NCI-H187 treated with DMSO at 0.1 percent for 48 hours (cell line): ENCODE measurements around the gene SH3BGRL.

Source experiments
- DNase-seq: peaks from one replicate; lab custom pipeline; 2025; lab: John Stamatoyannopoulos, UW

The SH3BGRL gene

GRCh38 chrX:81201671-81202455, at the start of gene SH3BGRL, which contains the start of gene HMGN5:
Gene SH3BGRL (plus strand): TSS chrX:81202102. CDS start chrX:81202201, 99 bp downstream.
Gene HMGN5 (minus strand): TSS chrX:81201913. CDS start chrX:81121549, 80,364 bp downstream.
- DNase-seq = no peak

GRCh38 chrX:81168391-81168790, 33.5 kb upstream of the SH3BGRL start:
- no peak for DNase-seq

GRCh38 chrX:81174286-81174685, 27.6 kb upstream of the SH3BGRL start:
- no peak for DNase-seq

- DNase-seq = no peak
These were observed 6.6 kb upstream of the SH3BGRL start for GRCh38 chrX:81195259-81195658.

GRCh38 chrX:81195712-81196111, 6.2 kb upstream of the SH3BGRL start:
- DNase-seq = no peak

- no peak for DNase-seq
These were observed 831 bp upstream of the SH3BGRL start for GRCh38 chrX:81201071-81201470.

- no peak for DNase-seq
These were observed 536 bp downstream of the SH3BGRL start for GRCh38 chrX:81202456-81202819.

- no peak for DNase-seq
These were observed 1.0 kb downstream of the SH3BGRL start for GRCh38 chrX:81202943-81203342.

GRCh38 chrX:81205551-81205950, 3.6 kb downstream of the SH3BGRL start:
- no peak for DNase-seq

- no peak for DNase-seq
These were observed 4.6 kb downstream of the SH3BGRL start for GRCh38 chrX:81206476-81206875.

- no peak for DNase-seq
These were observed 7.0 kb downstream of the SH3BGRL start for GRCh38 chrX:81208916-81209315.

GRCh38 chrX:81215685-81216084, 13.8 kb downstream of the SH3BGRL start:
- no peak for DNase-seq

GRCh38 chrX:81229229-81229628, 27.3 kb downstream of the SH3BGRL start:
- DNase-seq = no peak

- no peak for DNase-seq
These were observed 28.0 kb downstream of the SH3BGRL start for GRCh38 chrX:81229901-81230300.

GRCh38 chrX:81231476-81231875, 29.6 kb downstream of the SH3BGRL start:
- no peak for DNase-seq

- DNase-seq = no peak
These were observed 30.3 kb downstream of the SH3BGRL start for GRCh38 chrX:81232218-81232617.

- no peak for DNase-seq
These were observed 35.6 kb downstream of the SH3BGRL start for GRCh38 chrX:81237516-81237915.

GRCh38 chrX:81238166-81238565, 36.3 kb downstream of the SH3BGRL start:
- no peak for DNase-seq

- DNase-seq = no peak
These were observed 38.9 kb downstream of the SH3BGRL start for GRCh38 chrX:81240701-81241331.

GRCh38 chrX:81241753-81242152, 39.9 kb downstream of the SH3BGRL start:
- DNase-seq = no peak

GRCh38 chrX:81255876-81256275, 54.0 kb downstream of the SH3BGRL start:
- no peak for DNase-seq

GRCh38 chrX:81257817-81258216, 55.9 kb downstream of the SH3BGRL start:
- no peak for DNase-seq

- no peak for DNase-seq
These were observed 57.3 kb downstream of the SH3BGRL start for GRCh38 chrX:81259020-81259713.
